Activated T-cell treated with anti-CD3 and anti-CD28 coated beads, Interleukin-2, amount 50 U/mL, for 1 hour (primary cell): Measurements from ENCODE around the gene KDM4B.
A peak's percentile ranks its signal among the peaks of the same experiment; 100 is the strongest.
"Not testable (repeated sequence)": the region's sequence is repeated elsewhere in the genome, so short reads cannot be mapped to it uniquely, and the experiment has no call there.

Experiments used
- DNase-seq: peaks from one replicate; pipeline ENCODE4 v3.0.0-alpha.2; 2020

KDM4B gene

GRCh38 chr19:5154799-5155426, 186.0 kb downstream of the KDM4B start:
- no peak for DNase-seq

- no peak for DNase-seq
Observed at GRCh38 chr19:5155586-5156210, 186.8 kb downstream of the KDM4B start.

DNA sequence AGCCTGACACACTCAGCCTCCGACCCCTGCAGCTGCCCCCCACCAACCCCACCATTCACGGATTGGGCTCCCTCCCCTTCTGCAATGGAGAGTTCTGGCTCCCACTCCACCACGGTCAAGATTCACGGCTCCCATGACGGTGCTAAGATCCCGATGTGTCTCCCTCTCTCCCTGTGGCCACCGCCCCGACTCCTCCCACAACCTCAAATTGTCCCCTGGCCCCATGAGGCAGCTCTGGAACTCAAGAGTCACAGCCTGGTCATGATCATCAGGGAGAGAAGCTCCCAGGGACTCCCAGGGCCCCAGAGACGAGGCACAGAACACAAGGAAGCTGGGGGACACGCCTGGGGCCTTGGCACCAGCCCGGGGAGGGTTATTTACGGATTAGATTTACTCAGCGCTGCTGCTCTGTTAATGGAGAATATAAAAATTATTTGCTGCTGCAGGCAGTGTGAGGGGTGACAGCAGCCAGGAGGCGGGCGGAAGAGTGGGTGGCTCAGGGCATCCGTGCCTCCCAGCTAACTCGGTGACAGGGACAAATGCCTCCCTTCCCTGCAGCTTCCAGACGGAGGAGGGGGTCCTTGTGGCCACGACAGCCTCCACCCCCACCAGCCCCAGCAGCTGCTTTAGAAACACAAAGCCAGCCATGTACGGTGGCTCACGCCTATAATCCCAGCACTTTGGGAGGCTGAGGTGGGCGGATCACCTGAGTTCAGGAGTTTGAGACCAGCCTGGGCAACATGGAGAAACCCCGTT, 187.5 kb downstream of the KDM4B start:
- DNase-seq: no peak

- no peak for DNase-seq
Observed at GRCh38 chr19:5157186-5157585, 188.3 kb downstream of the KDM4B start.

DNA sequence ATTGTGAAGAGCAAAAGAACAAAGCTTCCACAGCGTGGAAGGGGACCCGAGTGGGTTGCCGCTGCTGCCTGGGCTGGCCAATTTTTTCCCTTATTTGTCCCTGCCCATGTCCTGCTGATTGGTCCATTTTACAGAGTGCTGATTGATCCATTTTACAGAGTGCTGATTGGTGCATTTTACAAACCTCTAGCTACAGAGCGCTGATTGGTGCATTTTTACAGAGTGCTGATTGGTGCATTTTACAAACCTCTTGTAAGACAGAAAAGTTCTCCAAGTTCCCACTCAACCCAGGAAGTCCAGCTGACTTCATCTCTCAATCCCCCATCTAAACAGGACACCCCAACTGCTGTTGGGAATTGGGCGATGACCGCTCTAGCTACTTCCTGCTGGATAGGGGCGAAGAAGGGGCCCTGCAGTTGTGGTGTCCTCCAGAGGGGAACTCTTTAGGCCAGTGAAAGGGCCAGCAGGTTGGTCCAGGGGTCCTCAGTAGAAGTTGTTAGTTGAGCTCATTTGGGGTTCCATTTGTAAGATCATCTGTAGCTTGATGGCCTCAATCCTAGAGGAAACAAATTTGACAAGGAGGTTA, 189.7 kb downstream of the KDM4B start:
- DNase-seq: not testable (repeated sequence)

DNA sequence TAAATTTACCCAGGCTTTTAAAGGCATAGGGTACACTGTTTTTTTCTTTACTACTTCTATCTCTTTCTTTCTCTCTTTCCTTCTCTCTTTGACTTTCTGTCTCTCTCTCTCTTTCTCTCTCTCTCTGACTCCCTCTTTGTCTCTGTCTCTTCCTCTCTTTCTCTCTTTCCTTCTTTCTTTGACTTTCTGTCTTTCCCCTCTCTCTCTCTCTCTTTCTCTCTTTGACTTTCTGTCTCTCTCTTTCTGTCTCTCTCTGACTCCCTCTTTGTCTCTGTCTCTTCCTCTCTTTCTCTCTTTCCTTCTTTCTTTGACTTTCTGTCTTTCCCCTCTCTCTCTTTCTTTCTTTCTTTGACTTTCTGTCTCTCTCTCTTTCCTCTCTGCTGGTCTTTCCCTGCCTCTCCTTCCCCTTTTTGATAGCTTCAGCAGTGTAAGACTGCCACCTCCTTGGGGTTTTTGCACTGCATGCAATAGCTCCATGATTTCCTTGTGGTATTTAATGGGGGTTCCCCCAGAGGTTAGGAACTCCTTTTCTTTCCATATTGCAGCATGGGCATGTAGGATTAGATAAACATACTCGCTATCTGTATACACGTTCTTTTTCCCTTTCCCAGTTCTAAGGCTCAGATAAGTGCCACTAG, 191.4 kb downstream of the KDM4B start:
- not testable (repeated sequence) for DNase-seq

GRCh38 chr19:5164845-5165696, 196.2 kb downstream of the KDM4B start:
- not testable (repeated sequence) for DNase-seq

GRCh38 chr19:5165697-5166019, 196.7 kb downstream of the KDM4B start:
- no peak for DNase-seq

DNA sequence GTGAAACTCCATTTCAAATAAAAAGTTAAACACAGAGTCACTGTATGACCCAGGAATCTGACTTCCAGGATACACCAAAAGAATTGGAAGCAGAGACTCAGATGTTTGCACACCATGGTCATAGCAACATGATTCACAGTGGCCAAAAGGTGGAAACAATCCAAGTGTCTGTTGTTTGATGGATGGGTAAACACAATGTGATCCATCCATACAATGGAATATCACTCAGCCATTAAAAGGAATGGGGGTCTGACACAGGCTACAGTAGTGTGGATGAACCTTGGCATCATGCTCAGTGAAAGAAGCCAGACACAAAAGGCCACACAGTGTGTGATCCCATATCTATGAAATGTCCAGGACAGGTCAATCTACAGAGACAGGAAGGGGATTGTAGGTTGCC, 197.3 kb downstream of the KDM4B start:
- DNase-seq: no peak

- DNase-seq: peak; percentile 64
Observed at GRCh38 chr19:5170329-5170745, 201.4 kb downstream of the KDM4B start.

- no peak for DNase-seq
Observed at GRCh38 chr19:5171711-5172110, 202.8 kb downstream of the KDM4B start.

- DNase-seq: no peak
Observed at GRCh38 chr19:5172859-5173630, 204.1 kb downstream of the KDM4B start.

- no peak for DNase-seq
Observed at GRCh38 chr19:5173993-5174392, 205.1 kb downstream of the KDM4B start.

- no peak for DNase-seq
Observed at GRCh38 chr19:5177745-5178450, 209.0 kb downstream of the KDM4B start.

GRCh38 chr19:5178841-5179240, 209.9 kb downstream of the KDM4B start:
- no peak for DNase-seq

DNA sequence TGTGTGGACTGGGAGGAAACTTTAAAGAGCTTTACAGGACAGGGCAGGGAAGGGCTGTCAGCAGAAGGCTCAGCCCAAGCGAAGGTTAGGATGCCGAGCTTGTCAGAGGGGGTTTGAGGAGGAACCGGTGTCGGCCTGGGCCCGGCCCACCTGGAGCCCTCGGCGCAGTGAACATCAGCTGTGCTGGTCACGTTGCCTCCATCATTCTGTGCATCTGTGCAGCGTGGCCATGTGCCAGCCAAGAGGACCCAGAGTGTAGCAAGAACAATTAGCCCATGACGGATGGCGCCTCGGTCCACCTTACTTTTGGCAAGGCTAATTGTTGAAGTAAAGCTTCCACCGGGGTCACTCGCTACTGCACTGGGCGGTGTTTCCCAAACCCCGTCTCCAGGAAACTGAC, 210.3 kb downstream of the KDM4B start:
- DNase-seq: no peak

- DNase-seq: no peak
Observed at GRCh38 chr19:5181329-5181728, 212.4 kb downstream of the KDM4B start.

GRCh38 chr19:5182751-5183150, 213.8 kb downstream of the KDM4B start:
- DNase-seq: no peak

DNA sequence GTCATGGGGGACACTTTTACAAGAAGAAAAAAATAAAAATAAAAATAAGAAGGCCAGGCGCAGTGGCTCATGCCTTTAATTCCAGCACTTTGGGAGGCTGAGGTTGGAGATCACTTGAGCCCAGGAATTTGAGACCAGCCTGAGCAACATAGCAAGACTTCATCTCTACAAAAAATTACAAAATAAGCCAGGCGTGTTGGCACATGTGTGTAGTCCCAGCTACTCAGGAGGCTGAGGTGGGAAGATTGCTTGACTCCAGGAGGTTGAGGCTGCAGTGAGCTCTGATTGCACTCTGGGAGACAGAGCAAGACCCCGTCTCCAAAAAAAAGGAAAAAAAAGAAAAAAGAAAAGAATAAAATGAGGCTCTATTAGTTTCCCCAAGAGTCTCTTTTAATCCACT, 214.7 kb downstream of the KDM4B start:
- DNase-seq: no peak

GRCh38 chr19:5184930-5185329, 216.0 kb downstream of the KDM4B start:
- DNase-seq: no peak
